Measurements from ENCODE around the gene RPL41.

Gene RPL41

GRCh38 chr12:56163533-56164344 lies 47.3 kb downstream of the RPL41 start:
- TF ChIP-seq CTCF (IDR thresholded peaks at IDR 0.05; ENCODE audit: low read length, missing control alignments) = no peak
- no peak overlapping the region for H3K4me3 ChIP-seq (replicated peaks; ENCODE audit: low read depth, low read length)
- DNase-seq (ENCODE audit: low read depth) = no peak

- TF ChIP-seq CTCF (IDR thresholded peaks at IDR 0.05; ENCODE audit: low read length, missing control alignments) = no peak
- no peak for DNase-seq (ENCODE audit: low read depth)
- no peak overlapping the region for H3K4me3 ChIP-seq (replicated peaks; ENCODE audit: low read depth, low read length)
Observed at GRCh38 chr12:56164345-56164729, 47.9 kb downstream of the RPL41 start.

GRCh38 chr12:56165369-56165768 lies 48.9 kb downstream of the RPL41 start:
- no peak for DNase-seq (ENCODE audit: low read depth)
- no peak for TF ChIP-seq CTCF (IDR thresholded peaks at IDR 0.05; ENCODE audit: low read length, missing control alignments)
- H3K4me3 ChIP-seq (replicated peaks; ENCODE audit: low read depth, low read length) = no peak overlapping the region
